GM12878 (cell line): ENCODE results near the gene FOXP1. TPM values are rescaled to one million over a fixed set of nuclear protein-coding genes. Genes with fewer than 3 reads are reported as not detected.
A peak's percentile ranks its signal among the peaks of the same experiment; 100 is the strongest.

Source experiments
- ATAC-seq: fragments of 200-7000 bp; cut with Tn5 transposase; 3 replicates; pipeline ENCODE4 v1.9.1; 2020; ENCODE audit warnings: mild to moderate bottlenecking, moderate library complexity
- BruUV-seq: library from RNA; stranded (reverse); fragments of 400-500 nt; replicated peaks from 2 replicates; lab custom pipeline; 2021; lab: Mats Ljungman, UMichigan
- CTCF ChIA-PET: fragments of 300-600 bp; sonication (Branson Sonifier 250); formaldehyde crosslinking; extraction: SDS; loops from one replicate; lab custom pipeline; 2021; ENCODE audit warnings: inconsistent platforms; lab: Yijun Ruan, JAX
- POLR2A ChIA-PET: fragments of 350-600 bp; formaldehyde crosslinking; extraction: SDS; loops from one replicate; lab custom pipeline; 2021; ENCODE audit warnings: inconsistent platforms; lab: Charles Lee
- RAD21 ChIA-PET: fragments of 300-600 bp; sonication (Branson Sonifier 250); formaldehyde crosslinking; loops from one replicate; lab custom pipeline; 2023; ENCODE audit warnings: antibody characterized with exemption; ENCODE audit not compliant: unreplicated experiment; lab: Charles Lee
- SMC1A ChIA-PET: fragments of 300-600 bp; sonication (Branson Sonifier 250); formaldehyde crosslinking; loops from one replicate; lab custom pipeline; 2023; ENCODE audit not compliant: unreplicated experiment, uncharacterized antibody; lab: Charles Lee
- DNase-seq: peaks from one replicate; pipeline ENCODE4 v3.0.0-alpha.2; 2011; ENCODE audit warnings: low read depth, low spot score
- FAIRE-seq: peaks from 3 replicates; lab custom pipeline; 2011; peaks lifted over from hg19 to GRCh38; lab: Jason Lieb, UNC
- H2AFZ ChIP-seq: 2 replicates; pipeline ENCODE4 v1.6.0; 2011; ENCODE audit warnings: low read depth, low read length, control low read depth; ENCODE audit not compliant: control insufficient read depth
- H3K27ac ChIP-seq: 2 replicates; pipeline ENCODE4 v1.5.1; 2011; ENCODE audit warnings: control low read depth; ENCODE audit not compliant: control insufficient read depth, insufficient read depth
- H3K27me3 ChIP-seq, 2 experiments: replicated peaks in 1 of 2; 2 replicates each; pipeline versions ENCODE4 v1.6.0 to v1.6.1; 2011; ENCODE audit warnings: low read length in 1 of 2; ENCODE audit not compliant: control insufficient read depth in 2 of 2, insufficient read depth in 2 of 2
- H3K36me3 ChIP-seq, 2 experiments: 2 replicates each; pipeline ENCODE4 v1.5.1; 2011; ENCODE audit warnings: low read length in 1 of 2; ENCODE audit not compliant: control insufficient read depth in 2 of 2, insufficient read depth in 2 of 2
- H3K4me1 ChIP-seq: 2 replicates; pipeline ENCODE4 v1.6.1; 2011; ENCODE audit warnings: mild to moderate bottlenecking, low read length, moderate library complexity, mixed read lengths; ENCODE audit not compliant: control insufficient read depth, insufficient read depth
- H3K4me2 ChIP-seq: 2 replicates; pipeline ENCODE4 v1.6.0; 2011; ENCODE audit warnings: control low read depth; ENCODE audit not compliant: control insufficient read depth, insufficient read depth
- H3K4me3 ChIP-seq: fragments of 200-600 bp; sonication (generic); 2 replicates; pipeline ENCODE4 v1.5.1; 2016
- H3K79me2 ChIP-seq: 2 replicates; pipeline ENCODE4 v1.6.0; 2011; ENCODE audit warnings: low read length; ENCODE audit not compliant: control insufficient read depth, insufficient read depth
- H3K9ac ChIP-seq: 2 replicates; pipeline ENCODE4 v1.8.0; 2011; ENCODE audit warnings: low read length, control low read depth, mixed read lengths; ENCODE audit not compliant: control insufficient read depth, insufficient read depth
- H3K9me3 ChIP-seq: replicated peaks from 3 replicates; pipeline ENCODE4 v1.5.1; 2011; ENCODE audit warnings: mild to moderate bottlenecking, low read length; ENCODE audit not compliant: control insufficient read depth, insufficient read depth
- H4K20me1 ChIP-seq: 2 replicates; pipeline ENCODE4 v1.6.0; 2011; ENCODE audit not compliant: control insufficient read depth, insufficient read depth
- BACH1 ChIP-seq: fragments of 450-650 bp; IDR thresholded peaks from 2 replicates; pipeline ENCODE4 v1.6.1; 2017; ENCODE audit warnings: mild to moderate bottlenecking, borderline replicate concordance
- BCLAF1 ChIP-seq: fragments of 450-650 bp; IDR thresholded peaks from 2 replicates; pipeline ENCODE4 v1.6.1; 2017; ENCODE audit warnings: antibody characterized with exemption, mild to moderate bottlenecking, moderate library complexity
- BHLHE40 ChIP-seq, 2 experiments: fragments of 450-650 bp in 1 of 2; IDR thresholded peaks; 2 replicates each; pipeline ENCODE4 v1.6.1; 2011 to 2017; ENCODE audit warnings: low read depth in 2 of 2, borderline replicate concordance in 1 of 2, improper control_type of control experiment in 1 of 2, low read length in 1 of 2, mild to moderate bottlenecking in 1 of 2
- CBFB ChIP-seq: IDR thresholded peaks from 2 replicates; pipeline ENCODE4 v1.6.1; 2016; ENCODE audit warnings: antibody characterized with exemption, low read depth
- CHD4 ChIP-seq: fragments of 200-600 bp; sonication (generic); IDR thresholded peaks from 2 replicates; pipeline ENCODE4 v1.6.1; 2016; ENCODE audit warnings: mild to moderate bottlenecking
- EP300 ChIP-seq, 2 experiments: fragments of 150-350 bp in 1 of 2; IDR thresholded peaks; 2 replicates each; pipeline ENCODE4 v1.6.1; 2011 to 2012; ENCODE audit warnings: low read depth in 2 of 2, low read length in 2 of 2, borderline replicate concordance in 1 of 2, improper control_type of control experiment in 1 of 2, inconsistent platforms in 1 of 2; ENCODE audit not compliant: control insufficient read depth in 1 of 2
- NR2C1 ChIP-seq: fragments of 450-650 bp; IDR thresholded peaks from 2 replicates; pipeline ENCODE4 v1.6.1; 2017; ENCODE audit warnings: antibody characterized with exemption, mild to moderate bottlenecking, moderate library complexity
- PAX5 ChIP-seq: IDR thresholded peaks from 2 replicates; pipeline ENCODE4 v1.6.1; 2011; ENCODE audit warnings: low read depth, low read length, borderline replicate concordance
- PBX3 ChIP-seq: IDR thresholded peaks from 2 replicates; pipeline ENCODE4 v1.6.1; 2011; ENCODE audit warnings: mild to moderate bottlenecking, low read depth, low read length, moderate library complexity; ENCODE audit not compliant: insufficient replicate concordance
- SPI1 ChIP-seq: IDR thresholded peaks from 2 replicates; pipeline ENCODE4 v1.6.1; 2011; ENCODE audit warnings: low read depth, mild to moderate bottlenecking, low read length, moderate library complexity, borderline replicate concordance; ENCODE audit not compliant: insufficient read depth
- TARDBP ChIP-seq: IDR thresholded peaks from 2 replicates; pipeline ENCODE4 v1.6.1; 2016; ENCODE audit warnings: borderline replicate concordance
- TBL1XR1 ChIP-seq: IDR thresholded peaks from 2 replicates; pipeline ENCODE4 v1.6.1; 2012; ENCODE audit warnings: low read depth, low read length, improper control_type of control experiment
- YY1 ChIP-seq: IDR thresholded peaks from 2 replicates; pipeline ENCODE4 v1.6.1; 2011; ENCODE audit warnings: low read depth, mild to moderate bottlenecking, low read length
- WGBS: methylation state at CpG from one replicate; pipeline ENCODE4 v1.1.6; 2016; ENCODE audit warnings: low lambda C conversion rate; ENCODE audit not compliant: insufficient replicate concordance, insufficient coverage; ENCODE audit errors: missing lambda C conversion rate; 5-methylcytosine and 5-hydroxymethylcytosine counted together
- in situ Hi-C: fragments of 300-500 bp; cut with MboI; formaldehyde crosslinking; loops from 9 replicates; pipeline ENCODE4 v1.14.3; 2018; ENCODE audit warnings: mixed read lengths
- intact Hi-C: fragments of 100-400 bp; cut with micrococcal nuclease; formaldehyde crosslinking; loops from one replicate; pipeline ENCODE4 v1.14.2; 2022; ENCODE audit not compliant: unreplicated experiment
- polyA plus RNA-seq, 11 experiments: library from polyadenylated mRNA; depleted of rRNA in 4 of 11; unstranded in 6 of 11; stranded (reverse) in 5 of 11; fragments of >200 nt; fragmentation: Nextera tagmentation in 4 of 11; fragmentation: Illumina TruSeq in 1 of 11; extraction: Ambion mirVana in 4 of 11; extraction: Trizol in 1 of 11; gene quantifications; 1 replicate in 1 of 11; 2 replicates in 10 of 11; pipeline versions ENCODE4 v1.2.1 to v1.2.3, GENCODE V29; 2011 to 2016; ENCODE audit warnings: inconsistent platforms in 2 of 11, missing spikeins in 2 of 11, low read depth in 1 of 11
- total RNA-seq, 4 experiments: library from RNA; depleted of rRNA in 3 of 4; stranded (reverse); fragments of >200 nt in 3 of 4; fragmentation: Illumina TruSeq in 1 of 4; extraction: Trizol in 1 of 4; gene quantifications; 2 replicates each; pipeline versions ENCODE4 v1.2.1 to v1.2.3, GENCODE V29; 2013 to 2021
- TF ChIP-seq, protein P1 (sequence below): IDR thresholded peaks from 2 replicates; pipeline ENCODE4 v1.6.1; 2012; ENCODE audit warnings: low read depth, low read length, improper control_type of control experiment
- TF ChIP-seq, protein P2 (sequence below): fragments of 450-650 bp; IDR thresholded peaks from 2 replicates; pipeline ENCODE4 v1.6.1; 2017; ENCODE audit warnings: mild to moderate bottlenecking, low read depth, inconsistent platforms; ENCODE audit not compliant: poor library complexity, severe bottlenecking

FOXP1 gene
- total and polyA plus RNA-seq, 10 of the 15 experiments (the other 5 are each of a cell fraction or from before 2014, with no cell fraction given) = 0.05 to 1.6 (median 0.20) TPM; not detected in 1

DNA sequence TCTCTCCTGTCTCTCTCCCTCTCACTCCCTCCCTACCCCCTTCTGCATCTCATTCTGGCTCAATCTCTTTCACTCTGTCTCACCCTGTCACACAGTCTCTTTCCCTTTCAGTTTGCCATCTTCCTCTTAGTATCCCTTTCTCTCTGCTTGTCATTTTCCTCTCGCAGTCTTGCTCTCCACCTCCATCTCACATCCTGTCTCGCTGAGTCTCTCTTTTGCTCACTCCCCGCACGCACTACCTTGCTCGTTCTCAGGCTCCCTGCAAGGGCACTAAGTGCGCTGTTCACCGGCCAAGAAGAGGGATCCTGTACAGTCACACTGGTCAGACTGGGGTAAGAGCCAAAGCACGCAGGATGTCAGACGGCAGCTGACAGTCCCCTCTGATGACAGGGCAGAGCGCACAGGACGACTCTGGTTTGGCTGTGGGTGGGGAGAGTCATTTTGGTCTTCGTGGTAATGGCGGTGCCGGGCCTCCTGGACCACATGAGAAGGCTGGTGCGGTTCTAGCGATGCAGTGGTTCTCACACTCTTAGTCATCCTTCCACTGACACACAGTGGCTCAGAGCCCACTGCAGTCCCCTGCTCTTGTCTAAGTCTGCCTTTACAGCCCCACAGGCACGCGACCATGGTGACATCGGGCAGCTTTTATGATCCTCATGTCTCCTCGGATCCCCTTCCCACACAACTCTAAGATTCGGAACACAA, 356.8 kb downstream of the FOXP1 start:
- Histone ChIP-seq H2AFZ (peak overlapping the region; percentile 81), H3K79me2 (no peaks in the 10 kb centered on the region), H3K9me3 (no peaks in the 10 kb centered on the region), H3K4me1 (peaks cover 14% of the 10 kb centered on the region), H3K36me3 (no peaks in the 10 kb centered on the region), H3K27me3 (peaks cover 2 to 7% of the 10 kb centered on the region in 2 experiments; a peak in 2 of 4 replicates), H3K27ac (no peak overlapping the region), H3K4me3 (peak overlapping the region; percentile 52), H3K9ac (peak overlapping the region; percentile 44; the same call in 1 of the 2 replicates), H4K20me1 (no peaks in the 10 kb centered on the region), H3K4me2 (peak overlapping the region; percentile 91)
- FAIRE-seq = peak; percentile 23
- BruUV-seq = no TSS peak
- 1% methylated on average over 21 of the region's 21 CpGs for WGBS
- intact Hi-C loops = loop anchor here (2.0 to 5.0 kb wide), 2 partner anchors 140 to 214 kb away; no protein-coding TSS in a partner anchor
- ATAC-seq = peak; percentile 95
- POLR2A ChIA-PET = no interaction called here
- CTCF ChIA-PET = no interaction called here
- RAD21 ChIA-PET = no interaction called here
- SMC1A ChIA-PET = interaction anchor here (0.6 kb wide), 1 partner anchor 15 kb away, joined by 3 read pairs; no protein-coding TSS in a partner anchor
- in situ Hi-C loops = no loop called here
- peak; percentile 28 for DNase-seq
- peak; percentile 53 to 63; a peak in 2 of 4 replicates for TF ChIP-seq EP300 (IDR thresholded peaks at IDR 0.05; ENCODE audit: borderline replicate concordance in 1 of 2, control insufficient read depth in 1 of 2, low read depth in 2 of 2, low read length in 2 of 2)
- TF ChIP-seq, protein P1, sequence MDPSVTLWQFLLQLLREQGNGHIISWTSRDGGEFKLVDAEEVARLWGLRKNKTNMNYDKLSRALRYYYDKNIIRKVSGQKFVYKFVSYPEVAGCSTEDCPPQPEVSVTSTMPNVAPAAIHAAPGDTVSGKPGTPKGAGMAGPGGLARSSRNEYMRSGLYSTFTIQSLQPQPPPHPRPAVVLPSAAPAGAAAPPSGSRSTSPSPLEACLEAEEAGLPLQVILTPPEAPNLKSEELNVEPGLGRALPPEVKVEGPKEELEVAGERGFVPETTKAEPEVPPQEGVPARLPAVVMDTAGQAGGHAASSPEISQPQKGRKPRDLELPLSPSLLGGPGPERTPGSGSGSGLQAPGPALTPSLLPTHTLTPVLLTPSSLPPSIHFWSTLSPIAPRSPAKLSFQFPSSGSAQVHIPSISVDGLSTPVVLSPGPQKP = no peak
- TF ChIP-seq TARDBP = 0 out of 2 replicates have a peak, but pooled peaks have one; percentile 45
- no peak for TF ChIP-seq NR2C1
- no peak for TF ChIP-seq BCLAF1
- no peak for TF ChIP-seq CHD4
- TF ChIP-seq, protein P2, sequence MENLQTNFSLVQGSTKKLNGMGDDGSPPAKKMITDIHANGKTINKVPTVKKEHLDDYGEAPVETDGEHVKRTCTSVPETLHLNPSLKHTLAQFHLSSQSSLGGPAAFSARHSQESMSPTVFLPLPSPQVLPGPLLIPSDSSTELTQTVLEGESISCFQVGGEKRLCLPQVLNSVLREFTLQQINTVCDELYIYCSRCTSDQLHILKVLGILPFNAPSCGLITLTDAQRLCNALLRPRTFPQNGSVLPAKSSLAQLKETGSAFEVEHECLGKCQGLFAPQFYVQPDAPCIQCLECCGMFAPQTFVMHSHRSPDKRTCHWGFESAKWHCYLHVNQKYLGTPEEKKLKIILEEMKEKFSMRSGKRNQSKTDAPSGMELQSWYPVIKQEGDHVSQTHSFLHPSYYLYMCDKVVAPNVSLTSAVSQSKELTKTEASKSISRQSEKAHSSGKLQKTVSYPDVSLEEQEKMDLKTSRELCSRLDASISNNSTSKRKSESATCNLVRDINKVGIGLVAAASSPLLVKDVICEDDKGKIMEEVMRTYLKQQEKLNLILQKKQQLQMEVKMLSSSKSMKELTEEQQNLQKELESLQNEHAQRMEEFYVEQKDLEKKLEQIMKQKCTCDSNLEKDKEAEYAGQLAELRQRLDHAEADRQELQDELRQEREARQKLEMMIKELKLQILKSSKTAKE = no peak
- TF ChIP-seq BHLHE40 (IDR thresholded peaks at IDR 0.05; ENCODE audit: borderline replicate concordance in 1 of 2, low read depth in 2 of 2, low read length in 1 of 2) = peak; percentile 38 to 74
- TF ChIP-seq TBL1XR1 = peak; percentile 70; the same call in 1 of the 2 replicates
- peak; percentile 16 for TF ChIP-seq PBX3
- peak; percentile 100 for TF ChIP-seq CBFB
- no peak for TF ChIP-seq BACH1
- TF ChIP-seq SPI1 = 0 out of 2 replicates have a peak, but pooled peaks have one; percentile 3
- TF ChIP-seq YY1 = peak; percentile 78
- TF ChIP-seq PAX5 = peak; percentile 94
